A549 treated with RU486 at 1 μM for 4 hours (cell line): ENCODE measurements around the gene ARID3C. TPM values are rescaled to one million over a fixed set of nuclear protein-coding genes. Genes with fewer than 3 reads are reported as not detected.

ENCODE experiments used
- total RNA-seq: library from RNA; stranded (reverse); fragments of 200-300 nt; extraction: Qiagen RNA extraction; gene quantifications from 5 replicates; pipeline ENCODE4 v1.2.3, GENCODE V29; 2022; ENCODE audit warnings: low read depth

Gene ARID3C, protein sequence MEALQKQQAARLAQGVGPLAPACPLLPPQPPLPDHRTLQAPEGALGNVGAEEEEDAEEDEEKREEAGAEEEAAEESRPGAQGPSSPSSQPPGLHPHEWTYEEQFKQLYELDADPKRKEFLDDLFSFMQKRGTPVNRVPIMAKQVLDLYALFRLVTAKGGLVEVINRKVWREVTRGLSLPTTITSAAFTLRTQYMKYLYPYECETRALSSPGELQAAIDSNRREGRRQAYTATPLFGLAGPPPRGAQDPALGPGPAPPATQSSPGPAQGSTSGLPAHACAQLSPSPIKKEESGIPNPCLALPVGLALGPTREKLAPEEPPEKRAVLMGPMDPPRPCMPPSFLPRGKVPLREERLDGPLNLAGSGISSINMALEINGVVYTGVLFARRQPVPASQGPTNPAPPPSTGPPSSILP
- 0.07 to 0.17 TPM (median 0.13 TPM) in 3 of 5 replicates, not detected in the others for total RNA-seq

DNA sequence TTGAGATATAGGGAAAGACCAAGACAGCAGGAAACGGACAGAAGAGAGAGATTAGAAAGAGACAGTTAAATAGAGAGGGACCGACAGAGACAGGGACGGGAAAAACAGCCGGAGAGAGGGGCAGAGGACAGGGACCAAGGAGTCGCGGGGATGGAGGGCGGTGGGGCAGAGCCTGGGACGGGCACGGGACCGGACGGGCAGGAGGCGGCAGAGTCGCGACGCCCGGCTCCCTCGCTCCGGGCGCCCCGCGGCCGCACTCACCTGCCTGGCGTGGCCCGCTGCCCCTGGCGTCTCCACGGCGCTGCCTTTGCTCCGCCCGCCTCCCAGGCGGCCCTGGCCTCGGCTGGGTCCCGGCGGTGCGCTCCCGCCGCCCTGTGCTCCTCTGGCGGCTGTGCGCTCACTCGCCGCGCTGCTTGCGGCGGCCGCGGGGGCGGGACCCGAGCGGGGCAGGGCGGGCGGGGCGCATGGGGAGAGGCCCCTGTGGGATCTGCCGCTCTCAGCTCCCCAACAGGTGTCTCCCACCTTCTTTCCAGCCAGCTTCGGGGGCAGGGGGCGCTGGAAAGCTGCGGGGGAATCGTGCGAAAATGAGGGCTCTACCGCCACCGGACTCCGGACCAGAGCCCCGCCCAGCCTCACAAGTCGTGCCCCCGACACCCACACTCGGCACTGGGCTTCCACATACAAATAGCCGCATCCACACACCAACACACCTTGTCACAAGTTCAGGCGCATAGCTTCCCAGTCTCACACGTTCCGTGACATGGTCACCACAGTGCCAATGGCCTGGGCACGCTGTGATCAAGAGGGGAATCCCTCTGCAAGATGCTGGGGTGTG, at the start of gene ARID3C:
TSS of gene ARID3C (minus strand) at position 411 of the 835 bp plus-strand sequence. CDS start 1,052 bp downstream, outside the sequence.

DNA sequence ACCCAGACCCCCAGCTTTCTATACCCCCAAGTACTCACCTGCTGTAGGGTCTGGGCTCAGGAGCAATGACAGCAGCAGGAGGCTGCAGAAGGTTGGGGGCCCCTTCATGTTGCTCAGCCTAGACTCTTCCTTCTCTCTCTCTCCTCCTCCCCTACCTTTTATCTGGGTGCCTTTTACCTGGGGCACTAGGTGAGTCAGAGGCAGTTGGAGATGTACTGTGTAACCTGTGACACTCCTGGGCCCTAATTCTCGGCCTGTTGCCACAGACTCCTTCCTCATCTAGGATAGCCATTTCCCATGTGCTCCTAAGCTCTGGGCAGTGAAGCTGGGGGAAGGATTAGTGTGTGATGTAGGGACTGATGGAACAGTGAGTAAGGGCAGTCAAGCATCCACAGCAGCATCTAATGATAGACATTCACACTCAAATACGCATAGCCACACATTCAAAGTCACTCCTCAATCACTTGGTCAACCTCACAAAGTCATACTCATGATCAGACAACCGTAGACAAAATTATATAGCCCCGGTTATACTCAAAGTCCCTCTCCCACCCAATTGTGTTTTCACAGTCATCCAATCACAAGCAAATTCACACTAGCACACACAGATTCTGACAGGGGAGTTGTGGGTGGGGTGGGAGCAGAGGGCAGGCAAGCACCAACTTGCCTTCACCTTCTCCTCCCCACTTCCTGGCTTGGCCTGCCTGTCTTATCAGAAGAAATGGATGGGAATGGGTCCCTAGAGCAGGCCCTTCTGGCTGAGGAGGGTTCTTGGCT, 33.8 kb upstream of the ARID3C start, which contains the start of gene CCL27:
TSS of gene CCL27 (minus strand) at position 132 of the 777 bp plus-strand sequence. CDS start at position 108, 24 bp downstream.

DNA sequence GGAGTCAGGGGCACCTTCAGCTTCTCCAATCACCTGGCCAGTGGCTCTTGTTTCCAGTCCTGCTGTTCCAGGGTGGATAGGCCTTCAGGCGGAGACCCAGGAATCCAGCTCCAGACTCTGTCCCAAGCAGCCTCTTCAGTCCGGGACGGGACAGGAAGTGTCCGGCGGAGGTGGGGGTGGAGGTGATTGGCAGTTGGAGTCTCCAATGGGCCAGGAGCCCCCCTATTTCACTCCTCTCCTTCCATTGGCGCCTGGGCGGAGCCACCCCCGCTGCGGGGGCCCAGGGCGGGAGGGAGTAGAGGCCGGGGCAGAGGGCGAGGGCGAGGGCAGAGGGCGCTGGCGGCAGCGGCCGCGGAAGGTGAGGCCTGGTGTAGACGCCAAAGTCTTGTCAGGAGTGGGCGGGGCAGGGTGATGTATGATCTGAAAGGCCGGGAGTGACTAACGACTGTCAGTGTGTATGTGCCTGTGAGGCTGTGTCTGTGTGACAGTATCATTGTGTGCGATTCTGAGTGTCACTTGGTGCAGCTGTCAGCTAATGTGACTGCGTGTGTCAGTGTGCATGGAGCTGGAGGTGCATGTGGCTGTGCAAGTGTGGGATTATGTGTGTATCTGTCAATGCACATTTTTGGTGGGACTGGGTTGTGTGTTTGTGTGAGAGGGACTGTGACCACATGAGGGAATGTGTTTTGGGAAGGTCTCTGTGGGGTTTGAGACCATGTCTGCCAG, 23.2 kb upstream of the ARID3C start, which contains the start of gene IL11RA:
TSS of gene IL11RA (plus strand) at position 310 of the 726 bp plus-strand sequence. CDS start 3,033 bp downstream, outside the sequence.

DNA sequence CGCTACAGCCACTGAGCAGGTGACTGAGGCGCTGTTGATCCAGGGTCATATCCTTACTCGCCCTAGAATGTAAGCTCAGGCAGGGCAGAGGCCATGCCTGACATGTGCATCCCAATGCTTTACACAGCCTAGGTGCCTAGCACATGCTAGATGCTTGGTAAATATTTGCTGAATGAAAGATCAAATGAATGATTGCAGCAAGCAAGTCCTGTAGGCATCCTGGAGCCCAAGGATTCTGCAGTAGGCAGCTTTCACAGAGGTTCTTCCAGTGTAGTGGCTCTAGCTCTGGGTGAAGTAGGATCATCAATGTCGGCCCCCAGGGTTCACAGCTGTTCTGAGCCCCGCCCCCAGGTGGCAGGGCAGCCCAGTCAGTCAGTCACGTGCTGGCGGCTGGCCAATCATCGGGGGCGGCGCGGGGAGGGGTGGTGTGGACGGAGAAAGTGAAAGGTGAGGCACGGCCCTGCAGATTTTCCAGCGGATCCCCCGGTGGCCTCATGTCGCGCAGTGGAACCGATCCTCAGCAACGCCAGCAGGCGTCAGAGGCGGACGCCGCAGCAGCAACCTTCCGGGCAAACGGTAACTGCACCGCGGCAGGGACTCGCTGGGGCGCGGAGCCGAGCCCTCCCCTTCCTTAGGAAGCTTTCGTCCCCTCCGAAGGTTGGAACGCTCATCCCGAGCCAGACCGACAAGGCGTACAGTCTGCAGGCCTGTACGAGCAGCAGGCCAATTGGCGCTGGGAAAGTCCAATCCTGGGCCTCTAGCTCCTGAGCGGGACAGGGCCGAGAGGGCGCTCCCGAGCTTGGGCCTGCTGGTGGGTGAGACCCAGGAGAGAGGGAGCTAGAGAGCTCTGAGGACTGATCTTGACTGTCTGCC, 17.6 kb upstream of the ARID3C start, which contains the start of gene GALT:
TSS of gene GALT (plus strand) at position 465 of the 873 bp plus-strand sequence. CDS start at position 495, 30 bp downstream.

DNA sequence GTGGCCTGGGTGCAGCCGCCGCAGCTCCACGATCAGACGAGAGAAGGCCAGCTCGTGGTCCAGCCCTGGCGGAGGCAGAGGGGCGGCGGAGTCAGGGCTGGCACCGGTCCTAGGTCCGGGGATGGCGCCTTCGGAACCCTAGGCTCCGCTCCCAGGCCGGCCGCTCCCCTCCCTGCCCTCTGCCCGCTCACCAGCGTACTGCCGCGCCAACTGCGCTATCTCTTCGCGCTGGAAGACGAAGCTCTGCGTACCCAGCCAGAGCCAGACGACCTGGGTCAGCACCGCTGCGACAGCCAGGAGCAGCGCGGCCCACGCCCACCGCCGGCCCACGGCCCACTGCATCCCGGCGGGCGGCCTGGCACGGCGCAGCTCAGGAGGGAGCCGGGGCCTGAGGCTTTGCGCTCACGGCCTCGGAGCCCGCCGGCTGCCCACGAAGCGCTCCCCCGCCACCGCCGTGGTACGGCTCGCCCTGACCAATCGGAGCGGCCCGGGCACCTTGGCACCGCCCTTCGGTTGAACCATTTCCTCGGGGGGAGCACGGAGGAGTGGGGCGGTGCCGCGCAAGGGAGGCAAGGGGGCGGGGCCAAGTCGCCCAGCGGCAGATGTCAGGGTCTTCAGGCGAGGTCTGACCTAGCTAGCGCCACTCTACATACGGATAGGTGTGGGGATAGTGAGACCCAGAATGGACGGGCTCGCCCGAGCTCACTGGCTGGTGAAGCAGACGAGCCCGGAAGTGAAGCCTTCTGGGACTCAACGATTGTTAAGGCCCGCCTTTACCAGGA, 8.7 kb upstream of the ARID3C start, which contains the start of gene SIGMAR1:
TSS of gene SIGMAR1 (minus strand) at position 432 of the 782 bp plus-strand sequence. CDS start at position 342, 90 bp downstream.

DNA sequence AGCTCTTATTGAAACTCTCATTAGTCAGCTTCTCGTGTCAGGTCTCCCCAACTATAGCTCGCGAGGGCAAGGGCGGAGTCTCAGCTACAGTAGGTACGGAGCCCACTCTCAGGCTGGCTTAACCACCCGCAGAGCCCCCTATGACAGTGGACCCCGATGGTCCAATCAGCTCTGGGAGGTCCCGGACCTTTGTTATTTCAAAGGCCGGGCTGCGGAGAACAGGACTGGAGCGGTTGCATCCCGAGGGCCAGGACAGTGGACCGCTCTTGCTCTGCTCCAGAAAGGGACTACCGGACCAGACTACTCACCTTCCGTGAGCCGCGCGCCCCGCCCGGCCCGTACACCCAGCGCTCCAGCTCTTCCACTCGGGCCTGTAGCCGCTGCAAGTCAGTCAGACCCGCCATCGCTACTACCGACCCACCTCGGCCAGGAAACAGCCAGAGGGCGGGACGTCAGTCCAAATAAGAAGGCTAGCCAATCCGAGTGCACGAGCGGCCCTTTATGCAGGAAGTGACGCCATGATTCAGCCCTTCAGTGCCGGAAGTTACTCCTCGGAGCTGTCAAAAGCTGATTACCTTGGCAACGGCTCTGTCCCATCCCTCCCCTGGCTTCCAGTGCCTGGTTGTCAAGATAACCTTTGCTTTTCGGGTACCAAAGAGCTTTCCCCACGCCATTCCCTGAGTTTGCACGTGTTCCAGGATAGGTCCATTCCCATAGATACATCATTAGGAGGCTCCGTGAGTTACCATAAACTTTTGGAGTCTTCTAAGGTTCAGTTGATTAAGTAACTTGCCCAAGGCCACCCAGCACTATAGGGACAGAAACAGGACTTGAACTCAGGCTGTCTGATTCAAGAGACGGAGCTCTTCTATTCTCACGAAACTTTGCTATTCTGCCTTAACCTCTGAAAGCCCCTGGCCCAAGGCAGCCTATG, 8.5 kb downstream of the ARID3C start, which contains the start of gene DCTN3:
TSS of gene DCTN3 (minus strand) at position 435 of the 934 bp plus-strand sequence. CDS start at position 404, 31 bp downstream.

DNA sequence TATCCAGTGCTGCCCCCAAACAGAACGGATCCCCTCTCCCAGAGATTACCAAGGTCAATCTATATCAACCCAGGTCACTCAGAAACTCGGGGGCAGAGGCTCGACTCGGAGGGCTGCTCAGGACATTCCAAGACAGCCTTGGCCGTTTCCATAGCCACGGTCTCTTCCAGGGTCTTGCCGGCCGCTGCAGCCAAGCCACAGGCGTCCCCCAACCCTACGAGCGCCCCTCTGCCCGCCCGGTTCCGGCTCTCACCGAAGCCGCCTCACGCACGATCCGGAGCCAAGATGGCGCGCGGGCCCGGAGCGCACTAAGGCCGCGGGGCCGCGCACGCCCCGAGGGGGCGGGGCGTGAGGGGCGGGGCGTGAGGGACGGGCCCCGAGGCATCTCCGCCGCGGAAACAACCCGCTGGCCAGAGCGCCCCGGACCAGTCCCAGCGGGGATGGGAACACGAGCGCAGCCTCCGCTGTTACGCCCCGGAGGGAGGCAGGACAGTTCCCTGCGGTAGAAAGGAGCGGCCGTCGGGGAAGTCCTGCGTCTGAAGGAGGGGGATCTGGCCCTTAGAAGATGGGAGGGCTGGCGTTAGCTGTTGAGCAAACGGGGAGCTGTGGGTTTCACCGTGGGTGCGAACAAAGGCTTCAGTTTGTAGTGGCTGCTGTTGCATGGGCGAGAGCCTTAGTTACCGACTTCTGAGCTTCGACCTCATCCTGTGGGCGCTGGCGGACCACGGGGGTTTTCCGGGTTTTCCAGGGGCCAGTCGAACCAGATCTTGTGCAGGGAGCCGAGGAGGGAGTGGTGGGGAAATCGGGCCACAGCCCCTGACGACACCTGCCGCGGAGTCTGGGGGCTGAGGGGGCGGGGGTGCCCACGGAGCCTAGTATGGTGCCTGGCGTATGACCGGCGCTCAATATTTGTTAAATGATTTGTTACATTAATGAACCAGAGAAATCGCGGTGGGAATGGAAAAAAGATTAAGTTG, 16.8 kb downstream of the ARID3C start, which contains the start of gene RPP25L:
TSS of gene RPP25L (minus strand) at position 287 of the 977 bp plus-strand sequence. CDS start 801 bp downstream, outside the sequence.

DNA sequence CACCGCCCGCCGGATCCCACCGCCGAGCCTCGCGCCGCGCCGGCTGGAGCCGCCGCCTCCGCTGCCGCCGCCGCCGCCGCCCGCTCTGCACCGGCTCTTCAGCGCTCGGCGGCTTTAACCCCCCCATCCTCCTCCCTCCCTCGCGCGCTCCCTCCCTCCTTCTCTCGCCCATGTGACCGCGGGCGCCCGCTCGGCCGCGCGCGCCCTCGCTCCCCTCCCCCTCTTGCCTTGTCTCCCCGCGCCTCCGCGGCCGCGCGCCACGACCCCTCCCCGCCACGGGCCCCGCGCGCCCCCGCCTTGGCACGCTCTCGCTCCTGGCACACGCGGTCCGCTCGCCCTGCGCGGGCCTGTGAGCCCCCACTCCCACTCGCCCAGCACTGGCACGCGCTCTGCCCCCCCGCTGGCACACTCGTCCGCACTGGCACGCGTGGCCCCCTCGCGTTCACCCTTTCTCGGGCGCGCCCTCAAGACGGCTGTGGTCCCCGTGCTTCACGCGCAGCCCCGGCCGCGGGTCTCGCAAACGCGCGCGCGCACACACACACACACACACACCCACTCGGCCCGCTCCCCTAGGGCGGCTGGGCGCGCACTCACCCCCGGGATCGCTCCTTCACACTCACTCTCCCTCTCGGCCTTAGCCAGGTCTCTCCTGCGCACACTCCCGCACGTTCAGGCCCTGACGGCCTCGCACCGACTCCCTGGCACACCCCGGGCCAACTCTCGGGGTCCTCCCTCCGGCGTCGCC, 39.1 kb downstream of the ARID3C start, which contains the start of gene CNTFR:
TSS of gene CNTFR (minus strand) at position 89 of the 745 bp plus-strand sequence. CDS start 20,743 bp downstream, outside the sequence.

Other genes starting within 250 kb of the ARID3C start
- 14.5 to 19.1 TPM (median 18.6 TPM) in 5 replicates for gene FAM219A, start 170.5 kb downstream of the ARID3C start, total RNA-seq
- 0.12 to 0.42 TPM (median 0.15 TPM) in 5 replicates for gene DNAI1, start 170.3 kb downstream of the ARID3C start, total RNA-seq
- gene ENHO, start 106.1 kb downstream of the ARID3C start, total RNA-seq = 0.66 to 2.6 TPM (median 1.9 TPM) in 5 replicates
- gene CNTFR, start 39.3 kb downstream of the ARID3C start, total RNA-seq = 0.08 to 0.22 TPM (median 0.14 TPM) in 3 of 5 replicates, not detected in the others
- 37.8 to 51.7 TPM (median 46.0 TPM) in 5 replicates for gene RPP25L, start 17.0 kb downstream of the ARID3C start, total RNA-seq
- gene DCTN3, start 8.6 kb downstream of the ARID3C start, total RNA-seq = 102 to 123 TPM (median 108 TPM) in 5 replicates
- 163 to 210 TPM (median 202 TPM) in 5 replicates for gene SIGMAR1, start 8.7 kb upstream of the ARID3C start, total RNA-seq
- gene GALT, start 17.6 kb upstream of the ARID3C start, total RNA-seq = 15.5 to 21.5 TPM (median 19.6 TPM) in 5 replicates
- 3.2 to 7.1 TPM (median 6.1 TPM) in 5 replicates for gene IL11RA, start 23.1 kb upstream of the ARID3C start, total RNA-seq
- 0.22 to 0.41 TPM (median 0.23 TPM) in 3 of 5 replicates, not detected in the others for gene CCL27, start 33.6 kb upstream of the ARID3C start, total RNA-seq
- not detected in 5 replicates for gene CCL19, start 62.2 kb upstream of the ARID3C start, total RNA-seq
- gene CCL21, start 81.1 kb upstream of the ARID3C start, total RNA-seq = not detected in 5 replicates